A673 (cell line): ENCODE data around the gene ATP5F1D. TPM values are rescaled to one million over a fixed set of nuclear protein-coding genes. Genes with fewer than 3 reads are reported as not detected.

Source experiments
- BruUV-seq: library from RNA; stranded (reverse); fragments of 400-500 nt; replicated peaks from 2 replicates; lab custom pipeline; 2021; lab: Mats Ljungman, UMichigan
- CTCF ChIA-PET: fragments of 300-600 bp; sonication (Branson Sonifier 250); formaldehyde crosslinking; loops from one replicate; lab custom pipeline; 2022; ENCODE audit warnings: antibody characterized with exemption; lab: Charles Lee
- POLR2A ChIA-PET: fragments of 300-600 bp; sonication (Branson Sonifier 250); formaldehyde crosslinking; loops from one replicate; lab custom pipeline; 2022; ENCODE audit warnings: antibody characterized with exemption; ENCODE audit not compliant: low non-redundant PET; lab: Charles Lee
- DNase-seq: peaks from one replicate; pipeline ENCODE4 v3.0.0-alpha.2; 2015; ENCODE audit warnings: low spot score
- H3K27ac ChIP-seq: fragments of 200-600 bp; sonication (generic); 2 replicates; pipeline ENCODE4 v1.5.1; 2016; ENCODE audit warnings: mixed run types, low read depth, mild to moderate bottlenecking, mixed read lengths, antibody characterized with exemption, low read length; ENCODE audit not compliant: poor library complexity, severe bottlenecking
- H3K27me3 ChIP-seq: fragments of 200-600 bp; sonication (generic); replicated peaks from 2 replicates; pipeline ENCODE4 v1.6.1; 2017; ENCODE audit warnings: mixed run types, low read depth, mild to moderate bottlenecking, mixed read lengths, antibody characterized with exemption, low read length; ENCODE audit not compliant: insufficient read depth, poor library complexity
- H3K36me3 ChIP-seq: fragments of 200-600 bp; sonication (generic); 2 replicates; pipeline ENCODE4 v1.6.1; 2016; ENCODE audit warnings: mixed run types, mild to moderate bottlenecking, mixed read lengths, antibody characterized with exemption, low read length; ENCODE audit not compliant: insufficient read depth, poor library complexity, severe bottlenecking
- H3K4me1 ChIP-seq: fragments of 200-600 bp; sonication (generic); 2 replicates; pipeline ENCODE4 v1.6.1; 2017; ENCODE audit warnings: mixed run types, mild to moderate bottlenecking, mixed read lengths, antibody characterized with exemption, low read length; ENCODE audit not compliant: insufficient read depth, poor library complexity, severe bottlenecking
- H3K4me3 ChIP-seq: fragments of 200-600 bp; sonication (generic); 2 replicates; pipeline ENCODE4 v1.5.1; 2016; ENCODE audit warnings: low read depth, mixed run types, mild to moderate bottlenecking, mixed read lengths, low read length; ENCODE audit not compliant: poor library complexity, severe bottlenecking
- H3K9me3 ChIP-seq: fragments of 200-600 bp; sonication (generic); 2 replicates; pipeline ENCODE4 v1.6.1; 2016; ENCODE audit warnings: mixed run types, low read depth, mild to moderate bottlenecking, mixed read lengths, antibody characterized with exemption, low read length; ENCODE audit not compliant: poor library complexity, severe bottlenecking
- EZH2 ChIP-seq: fragments of 200-600 bp; sonication (generic); IDR thresholded peaks from 2 replicates; pipeline ENCODE4 v1.6.1; 2017; ENCODE audit warnings: borderline replicate concordance, low read depth, mild to moderate bottlenecking, mixed read lengths, antibody characterized with exemption, low read length; ENCODE audit not compliant: poor library complexity, severe bottlenecking
- intact Hi-C: fragments of 100-400 bp; cut with micrococcal nuclease; formaldehyde crosslinking; loops from one replicate; pipeline ENCODE4 v1.10.0; 2022; ENCODE audit not compliant: unreplicated experiment
- total RNA-seq: library from RNA; stranded (reverse); gene quantifications from 2 replicates; pipeline ENCODE4 v1.2.3, GENCODE V29; 2021
- TF ChIP-seq, protein P1 (sequence below): fragments of 300-800, 200-600 bp; sonication (generic); conservative IDR thresholded peaks from 2 replicates; pipeline ENCODE4 v1.5.1; 2017; ENCODE audit warnings: low read depth, mild to moderate bottlenecking, antibody characterized with exemption, low read length, moderate library complexity, mixed read lengths

Gene ATP5F1D
- total RNA-seq, 1 experiment from 2014 or later: 237 TPM

GRCh38 chr19:1256646-1257474, 15.3 kb downstream of the ATP5F1D start:
- H3K4me3 ChIP-seq: no peak overlapping the region
- DNase-seq: peak; percentile 38
- H3K9me3 ChIP-seq: no peaks in the 10 kb centered on the region
- intact Hi-C loops: no loop called here
- peaks cover 56% of the 10 kb centered on the region for H3K36me3 ChIP-seq
- no peak for TF ChIP-seq EZH2
- TF ChIP-seq, protein P1, sequence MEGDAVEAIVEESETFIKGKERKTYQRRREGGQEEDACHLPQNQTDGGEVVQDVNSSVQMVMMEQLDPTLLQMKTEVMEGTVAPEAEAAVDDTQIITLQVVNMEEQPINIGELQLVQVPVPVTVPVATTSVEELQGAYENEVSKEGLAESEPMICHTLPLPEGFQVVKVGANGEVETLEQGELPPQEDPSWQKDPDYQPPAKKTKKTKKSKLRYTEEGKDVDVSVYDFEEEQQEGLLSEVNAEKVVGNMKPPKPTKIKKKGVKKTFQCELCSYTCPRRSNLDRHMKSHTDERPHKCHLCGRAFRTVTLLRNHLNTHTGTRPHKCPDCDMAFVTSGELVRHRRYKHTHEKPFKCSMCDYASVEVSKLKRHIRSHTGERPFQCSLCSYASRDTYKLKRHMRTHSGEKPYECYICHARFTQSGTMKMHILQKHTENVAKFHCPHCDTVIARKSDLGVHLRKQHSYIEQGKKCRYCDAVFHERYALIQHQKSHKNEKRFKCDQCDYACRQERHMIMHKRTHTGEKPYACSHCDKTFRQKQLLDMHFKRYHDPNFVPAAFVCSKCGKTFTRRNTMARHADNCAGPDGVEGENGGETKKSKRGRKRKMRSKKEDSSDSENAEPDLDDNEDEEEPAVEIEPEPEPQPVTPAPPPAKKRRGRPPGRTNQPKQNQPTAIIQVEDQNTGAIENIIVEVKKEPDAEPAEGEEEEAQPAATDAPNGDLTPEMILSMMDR: no peak
- no TSS peak for BruUV-seq
- ChIA-PET POLR2A (interaction anchor here (0.6 to 1.5 kb wide), 3 partner anchors 12 to 172 kb away, joined by 5 to 7 read pairs (median 6); partner anchors contain the start of gene CIRBP), CTCF (no interaction called here)
- H3K27me3 ChIP-seq: no peaks in the 10 kb centered on the region
- H3K27ac ChIP-seq: peak overlapping the region; percentile 77
- H3K4me1 ChIP-seq: peaks cover 75% of the 10 kb centered on the region

- no TSS peak for BruUV-seq
- peak overlapping the region; percentile 77 for H3K27ac ChIP-seq
- no peak overlapping the region for H3K4me3 ChIP-seq
- no peaks in the 10 kb centered on the region for H3K27me3 ChIP-seq
- ChIA-PET POLR2A (interaction anchor here (0.6 to 1.5 kb wide), 3 partner anchors 8 to 172 kb away, joined by 5 to 10 read pairs (median 7); partner anchors contain the start of gene CIRBP), CTCF (no interaction called here)
- intact Hi-C loops: no loop called here
- TF ChIP-seq, protein P1: no peak
- no peak for TF ChIP-seq EZH2
- H3K9me3 ChIP-seq: no peaks in the 10 kb centered on the region
- DNase-seq: peak; percentile 46
- peaks cover 82% of the 10 kb centered on the region for H3K4me1 ChIP-seq
- H3K36me3 ChIP-seq: peaks cover 49% of the 10 kb centered on the region
Measured at GRCh38 chr19:1257475-1258162, 16.1 kb downstream of the ATP5F1D start.

- H3K9me3 ChIP-seq: no peaks in the 10 kb centered on the region
- peak overlapping the region; percentile 77 for H3K27ac ChIP-seq
- ChIA-PET CTCF (no interaction called here), POLR2A (interaction anchor here (0.6 to 0.7 kb wide), 3 partner anchors 8 to 11 kb away, joined by 5 to 10 read pairs (median 8); no protein-coding TSS in a partner anchor)
- H3K4me3 ChIP-seq: no peak overlapping the region
- H3K36me3 ChIP-seq: peaks cover 47% of the 10 kb centered on the region
- H3K4me1 ChIP-seq: peaks cover 87% of the 10 kb centered on the region
- BruUV-seq: TSS peak; percentile 28
- intact Hi-C loops: no loop called here
- TF ChIP-seq, protein P1: no peak
- TF ChIP-seq EZH2: no peak
- H3K27me3 ChIP-seq: no peaks in the 10 kb centered on the region
- peak; percentile 32 for DNase-seq
Measured at GRCh38 chr19:1258163-1258492, 16.6 kb downstream of the ATP5F1D start.
